ENCODE results near the gene BACE1. TPM values are rescaled to one million over a fixed set of nuclear protein-coding genes. Genes with fewer than 3 reads are reported as not detected.
"Not testable (repeated sequence)": the region's sequence is repeated elsewhere in the genome, so short reads cannot be mapped to it uniquely, and the experiment has no call there.

The BACE1 gene
- total RNA-seq, 1 donor, result 1.9 TPM

DNA sequence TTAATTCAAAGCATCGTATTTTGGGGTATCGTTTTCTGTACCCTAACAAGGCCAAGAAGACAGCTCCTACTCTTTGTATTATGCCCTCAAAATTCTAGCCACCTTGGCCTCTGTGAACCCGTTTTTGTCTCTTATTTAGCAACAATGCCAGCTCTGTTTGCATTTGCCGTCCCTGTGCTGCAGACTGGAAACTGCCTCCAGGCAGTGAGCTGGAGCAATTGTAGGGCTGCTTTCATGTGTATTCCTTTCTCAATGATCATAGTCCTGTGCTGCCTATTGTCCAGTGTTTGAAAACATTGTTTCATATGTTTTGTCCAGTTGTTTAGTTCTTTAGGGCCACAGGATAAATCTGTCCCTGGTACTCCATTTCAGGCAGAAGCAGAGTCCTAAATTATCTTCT is 44.8 kb downstream of the BACE1 start:
- no peaks in the 10 kb centered on the region for H3K9me3 ChIP-seq (ENCODE audit: low read depth, low read length)
- H3K4me3 ChIP-seq (ENCODE audit: low read length), result no peak overlapping the region
- no peaks in the 10 kb centered on the region for H3K27me3 ChIP-seq (ENCODE audit: insufficient read depth, low read length)
- H3K4me1 ChIP-seq (ENCODE audit: insufficient read depth, low read length), result no peaks in the 10 kb centered on the region

DNA sequence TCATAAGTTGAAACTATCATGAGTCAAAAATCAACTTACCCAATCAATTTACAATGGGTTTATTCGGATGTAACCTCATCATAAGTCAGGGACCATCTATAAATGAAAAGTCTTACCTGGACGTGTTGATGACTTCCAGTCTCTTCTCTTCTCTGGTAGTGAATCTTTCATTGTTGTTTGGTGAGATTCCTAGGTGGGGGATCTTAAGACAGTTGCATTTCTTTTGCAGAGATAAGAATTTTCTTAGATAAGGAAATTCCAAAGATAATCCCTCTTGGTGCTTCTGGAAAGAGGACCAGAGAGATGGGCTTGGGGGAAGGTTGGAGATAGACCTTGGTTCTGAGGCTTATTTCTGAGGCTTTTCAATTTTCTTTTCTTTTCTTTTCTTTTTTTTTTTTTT is 46.2 kb downstream of the BACE1 start:
- H3K4me1 ChIP-seq (ENCODE audit: insufficient read depth, low read length), result no peaks in the 10 kb centered on the region
- no peaks in the 10 kb centered on the region for H3K27me3 ChIP-seq (ENCODE audit: insufficient read depth, low read length)
- H3K9me3 ChIP-seq (ENCODE audit: low read depth, low read length), result no peaks in the 10 kb centered on the region
- no peak overlapping the region for H3K4me3 ChIP-seq (ENCODE audit: low read length)

- Histone ChIP-seq H3K4me1 (ENCODE audit: insufficient read depth, low read length) (no peaks in the 10 kb centered on the region), H3K27me3 (ENCODE audit: insufficient read depth, low read length) (no peaks in the 10 kb centered on the region), H3K9me3 (ENCODE audit: low read depth, low read length) (no peaks in the 10 kb centered on the region), H3K4me3 (ENCODE audit: low read length) (no peak overlapping the region)
These were observed 50.3 kb downstream of the BACE1 start for GRCh38 chr11:117265745-117266144.

- H3K27me3 ChIP-seq (ENCODE audit: insufficient read depth, low read length); H3K9me3 ChIP-seq (ENCODE audit: low read depth, low read length): not testable (repeated sequence)
These were observed 51.3 kb downstream of the BACE1 start for GRCh38 chr11:117264624-117265323.

DNA sequence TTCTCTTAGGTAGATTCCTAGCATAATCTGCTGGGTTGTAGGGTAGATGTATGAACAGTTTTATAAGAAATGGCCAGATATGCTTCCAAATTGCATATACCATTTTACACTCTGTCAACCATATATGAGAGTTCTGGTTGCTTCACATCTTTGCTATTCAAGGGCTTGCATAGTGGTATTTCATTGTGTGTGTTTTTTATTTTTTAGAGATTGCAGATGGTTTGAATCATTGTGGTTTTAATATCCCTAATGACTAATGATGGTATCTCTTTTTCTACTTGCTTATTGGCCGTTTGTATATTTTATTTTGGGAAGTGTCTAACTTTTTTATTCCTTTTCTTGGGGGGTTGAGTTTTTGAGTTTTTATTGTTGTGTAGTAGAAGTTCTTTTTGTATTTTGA is 56.6 kb downstream of the BACE1 start:
- Histone ChIP-seq H3K27me3 (ENCODE audit: insufficient read depth, low read length) (no peaks in the 10 kb centered on the region), H3K9me3 (ENCODE audit: low read depth, low read length) (no peaks in the 10 kb centered on the region), H3K4me3 (ENCODE audit: low read length) (no peak overlapping the region), H3K4me1 (ENCODE audit: insufficient read depth, low read length) (no peaks in the 10 kb centered on the region)

More at GRCh38 chr11:117264624-117265323, 51.3 kb downstream of the BACE1 start:
- H3K4me1 ChIP-seq (ENCODE audit: insufficient read depth, low read length); H3K4me3 ChIP-seq (ENCODE audit: low read length): not testable (repeated sequence)

- Histone ChIP-seq H3K9me3 (ENCODE audit: low read depth, low read length) (no peaks in the 10 kb centered on the region), H3K27me3 (ENCODE audit: insufficient read depth, low read length) (no peaks in the 10 kb centered on the region), H3K4me3 (ENCODE audit: low read length) (no peak overlapping the region), H3K4me1 (ENCODE audit: insufficient read depth, low read length) (no peaks in the 10 kb centered on the region)
These were observed 57.5 kb downstream of the BACE1 start for GRCh38 chr11:117258576-117258975.

- Histone ChIP-seq H3K9me3 (ENCODE audit: low read depth, low read length) (no peaks in the 10 kb centered on the region), H3K27me3 (ENCODE audit: insufficient read depth, low read length) (no peaks in the 10 kb centered on the region), H3K4me1 (ENCODE audit: insufficient read depth, low read length) (no peaks in the 10 kb centered on the region), H3K4me3 (ENCODE audit: low read length) (no peak overlapping the region)
These were observed 59.5 kb downstream of the BACE1 start for GRCh38 chr11:117256573-117256972.

GRCh38 chr11:117255966-117256365 is 60.1 kb downstream of the BACE1 start:
- Histone ChIP-seq H3K4me3 (ENCODE audit: low read length) (no peak overlapping the region), H3K27me3 (ENCODE audit: insufficient read depth, low read length) (no peaks in the 10 kb centered on the region), H3K4me1 (ENCODE audit: insufficient read depth, low read length) (no peaks in the 10 kb centered on the region), H3K9me3 (ENCODE audit: low read depth, low read length) (no peaks in the 10 kb centered on the region)

GRCh38 chr11:117251506-117251905 is 64.5 kb downstream of the BACE1 start:
- Histone ChIP-seq H3K27me3 (ENCODE audit: insufficient read depth, low read length) (no peaks in the 10 kb centered on the region), H3K4me3 (ENCODE audit: low read length) (no peak overlapping the region), H3K9me3 (ENCODE audit: low read depth, low read length) (no peaks in the 10 kb centered on the region), H3K4me1 (ENCODE audit: insufficient read depth, low read length) (no peaks in the 10 kb centered on the region)

GRCh38 chr11:117249571-117249970 is 66.5 kb downstream of the BACE1 start:
- Histone ChIP-seq H3K9me3 (ENCODE audit: low read depth, low read length) (no peaks in the 10 kb centered on the region), H3K4me3 (ENCODE audit: low read length) (no peak overlapping the region), H3K27me3 (ENCODE audit: insufficient read depth, low read length) (no peaks in the 10 kb centered on the region), H3K4me1 (ENCODE audit: insufficient read depth, low read length) (no peaks in the 10 kb centered on the region)

GRCh38 chr11:117248341-117248740 is 67.7 kb downstream of the BACE1 start:
- Histone ChIP-seq H3K27me3 (ENCODE audit: insufficient read depth, low read length) (no peaks in the 10 kb centered on the region), H3K9me3 (ENCODE audit: low read depth, low read length) (no peaks in the 10 kb centered on the region), H3K4me1 (ENCODE audit: insufficient read depth, low read length) (no peaks in the 10 kb centered on the region), H3K4me3 (ENCODE audit: low read length) (no peak overlapping the region)

DNA sequence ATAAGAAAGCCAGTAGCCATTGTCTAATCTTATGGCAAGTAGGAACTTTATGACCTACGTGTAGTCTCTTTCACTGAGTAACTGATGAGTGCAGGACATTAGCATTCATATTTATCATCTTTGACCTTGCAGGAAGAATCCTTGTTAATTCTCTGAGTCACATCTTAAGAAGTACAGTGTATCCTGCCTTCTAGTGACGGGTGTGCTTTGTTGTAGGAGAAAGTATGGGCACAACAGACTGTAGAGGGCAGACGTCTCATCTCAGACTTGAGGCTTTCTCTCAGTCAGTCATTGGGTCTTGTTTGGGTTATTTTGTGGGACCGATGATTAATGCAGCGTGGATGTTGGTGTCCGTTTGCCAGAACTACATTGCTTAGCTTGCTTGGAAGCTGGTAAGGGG is 76.8 kb downstream of the BACE1 start:
- H3K27me3 ChIP-seq (ENCODE audit: insufficient read depth, low read length), result no peaks in the 10 kb centered on the region
- H3K9me3 ChIP-seq (ENCODE audit: low read depth, low read length), result no peaks in the 10 kb centered on the region
- no peaks in the 10 kb centered on the region for H3K4me1 ChIP-seq (ENCODE audit: insufficient read depth, low read length)
- H3K4me3 ChIP-seq (ENCODE audit: low read length), result no peak overlapping the region

DNA sequence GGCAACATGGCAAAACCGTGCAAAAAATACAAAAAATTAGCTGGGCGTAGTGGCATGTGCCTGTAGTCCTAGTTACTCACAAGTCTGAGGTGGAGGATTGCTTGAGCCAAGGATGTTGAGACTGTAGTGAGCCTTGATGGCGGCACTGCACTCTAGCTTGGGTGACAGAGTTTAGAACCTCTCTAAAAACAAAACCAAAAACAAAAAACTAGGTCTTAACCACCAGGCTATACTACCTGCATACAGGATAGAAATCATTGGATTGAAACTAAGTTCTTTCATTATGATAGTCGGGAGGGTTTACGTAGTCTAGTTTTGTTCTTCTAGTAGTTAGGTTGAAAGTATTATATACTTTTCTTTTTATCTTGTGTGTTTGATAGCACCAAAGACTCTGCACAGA is 77.8 kb downstream of the BACE1 start:
- Histone ChIP-seq H3K27me3 (ENCODE audit: insufficient read depth, low read length) (no peaks in the 10 kb centered on the region), H3K4me3 (ENCODE audit: low read length) (no peak overlapping the region), H3K4me1 (ENCODE audit: insufficient read depth, low read length) (peaks cover 5% of the 10 kb centered on the region), H3K9me3 (ENCODE audit: low read depth, low read length) (no peaks in the 10 kb centered on the region)

Other genes with a start within 250 kb of the BACE1 start
- 40.0 TPM for gene SIK3, start 217.8 kb downstream of the BACE1 start, total RNA-seq
- gene PAFAH1B2, start 172.0 kb downstream of the BACE1 start, total RNA-seq, result 110 TPM
- 46.6 TPM for gene SIDT2, start 137.5 kb downstream of the BACE1 start, total RNA-seq
- gene TAGLN, start 116.9 kb downstream of the BACE1 start, total RNA-seq, result 8.6 TPM
- 96.1 TPM for gene PCSK7, start 84.2 kb downstream of the BACE1 start, total RNA-seq
- gene RNF214, start 83.6 kb downstream of the BACE1 start, total RNA-seq, result 4.7 TPM
- 0.52 TPM for gene BACE1-AS, start 24.9 kb downstream of the BACE1 start, total RNA-seq
- 13.4 TPM for gene CEP164, start 11.6 kb upstream of the BACE1 start, total RNA-seq